Left renal pelvis (tissue), 4 donors: ENCODE measurements around the gene SRBD1. TPM values are rescaled to one million over a fixed set of nuclear protein-coding genes. Genes with fewer than 3 reads are reported as not detected.

ENCODE experiments used
- DNase-seq, 4 donors: peaks; one replicate each; pipeline ENCODE4 v3.0.0-alpha.2; 2013; ENCODE audit warnings: low read depth in 4 of 4, low spot score in 3 of 4
- polyA plus RNA-seq, 4 donors: library from polyadenylated mRNA; unstranded; fragments of 120-200 nt; gene quantifications; one replicate each; pipeline ENCODE4 v1.2.1, GENCODE V29; 2013; ENCODE audit not compliant: insufficient read length in 4 of 4

Gene SRBD1, protein sequence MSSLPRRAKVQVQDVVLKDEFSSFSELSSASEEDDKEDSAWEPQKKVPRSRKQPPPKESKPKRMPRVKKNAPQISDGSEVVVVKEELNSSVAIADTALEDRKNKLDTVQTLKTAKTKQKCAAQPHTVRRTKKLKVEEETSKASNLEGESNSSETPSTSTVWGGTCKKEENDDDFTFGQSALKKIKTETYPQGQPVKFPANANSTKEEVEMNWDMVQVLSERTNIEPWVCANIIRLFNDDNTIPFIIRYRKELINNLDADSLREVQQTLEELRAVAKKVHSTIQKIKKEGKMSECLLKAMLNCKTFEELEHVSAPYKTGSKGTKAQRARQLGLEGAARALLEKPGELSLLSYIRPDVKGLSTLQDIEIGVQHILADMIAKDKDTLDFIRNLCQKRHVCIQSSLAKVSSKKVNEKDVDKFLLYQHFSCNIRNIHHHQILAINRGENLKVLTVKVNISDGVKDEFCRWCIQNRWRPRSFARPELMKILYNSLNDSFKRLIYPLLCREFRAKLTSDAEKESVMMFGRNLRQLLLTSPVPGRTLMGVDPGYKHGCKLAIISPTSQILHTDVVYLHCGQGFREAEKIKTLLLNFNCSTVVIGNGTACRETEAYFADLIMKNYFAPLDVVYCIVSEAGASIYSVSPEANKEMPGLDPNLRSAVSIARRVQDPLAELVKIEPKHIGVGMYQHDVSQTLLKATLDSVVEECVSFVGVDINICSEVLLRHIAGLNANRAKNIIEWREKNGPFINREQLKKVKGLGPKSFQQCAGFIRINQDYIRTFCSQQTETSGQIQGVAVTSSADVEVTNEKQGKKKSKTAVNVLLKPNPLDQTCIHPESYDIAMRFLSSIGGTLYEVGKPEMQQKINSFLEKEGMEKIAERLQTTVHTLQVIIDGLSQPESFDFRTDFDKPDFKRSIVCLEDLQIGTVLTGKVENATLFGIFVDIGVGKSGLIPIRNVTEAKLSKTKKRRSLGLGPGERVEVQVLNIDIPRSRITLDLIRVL
- polyA plus RNA-seq: 10 to 100 TPM; 21.3 to 29.2 (median 23.8) TPM

DNA sequence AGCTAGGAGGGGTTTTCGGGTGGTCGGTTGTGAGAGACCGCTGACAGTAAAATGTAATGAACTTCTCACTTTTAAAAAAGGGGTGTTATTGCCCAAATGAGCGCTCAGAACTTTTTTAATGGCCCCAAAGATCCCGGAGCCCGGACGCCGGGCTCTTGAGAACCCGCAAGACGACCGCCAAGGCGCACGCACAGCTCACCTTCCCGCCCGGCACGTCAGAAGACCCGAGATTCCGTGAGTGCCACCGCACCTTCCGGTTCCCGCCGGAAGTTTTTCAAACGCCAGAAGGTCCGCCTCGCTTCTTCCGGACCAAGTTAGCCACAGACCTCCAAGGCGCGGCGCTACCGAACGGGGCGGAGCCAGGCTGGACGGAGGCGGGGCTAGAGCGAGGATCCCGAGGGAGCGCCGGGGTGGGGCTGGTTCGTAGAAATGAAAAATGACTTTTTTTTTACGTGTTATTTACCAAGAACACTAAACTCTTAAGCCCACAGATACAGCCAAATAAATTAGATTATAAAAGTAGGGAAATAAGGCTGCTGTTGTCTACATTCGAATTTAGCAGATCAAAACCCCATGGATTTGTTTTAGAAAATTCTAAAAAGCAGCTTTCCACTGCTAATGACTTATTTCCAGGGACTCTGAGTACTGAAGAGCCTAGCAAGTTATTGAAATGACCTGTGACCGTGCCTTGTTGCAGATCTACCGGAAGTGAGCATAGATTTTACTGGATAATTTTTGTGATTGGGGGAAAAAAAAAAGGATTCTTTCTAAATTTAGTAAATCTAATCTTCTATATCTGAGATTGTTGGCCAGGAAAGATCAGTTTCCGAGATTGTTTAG is at the start of gene SRBD1:
TSS of gene SRBD1 (minus strand) at position 248 of the 840 bp plus-strand sequence. CDS start 5,826 bp downstream, outside the sequence.
- DNase-seq: peak; percentile 80 to 88 (median 86)

- DNase-seq: no peak
Measured at GRCh38 chr2:45654250-45654649, 43.2 kb upstream of the SRBD1 start.

DNA sequence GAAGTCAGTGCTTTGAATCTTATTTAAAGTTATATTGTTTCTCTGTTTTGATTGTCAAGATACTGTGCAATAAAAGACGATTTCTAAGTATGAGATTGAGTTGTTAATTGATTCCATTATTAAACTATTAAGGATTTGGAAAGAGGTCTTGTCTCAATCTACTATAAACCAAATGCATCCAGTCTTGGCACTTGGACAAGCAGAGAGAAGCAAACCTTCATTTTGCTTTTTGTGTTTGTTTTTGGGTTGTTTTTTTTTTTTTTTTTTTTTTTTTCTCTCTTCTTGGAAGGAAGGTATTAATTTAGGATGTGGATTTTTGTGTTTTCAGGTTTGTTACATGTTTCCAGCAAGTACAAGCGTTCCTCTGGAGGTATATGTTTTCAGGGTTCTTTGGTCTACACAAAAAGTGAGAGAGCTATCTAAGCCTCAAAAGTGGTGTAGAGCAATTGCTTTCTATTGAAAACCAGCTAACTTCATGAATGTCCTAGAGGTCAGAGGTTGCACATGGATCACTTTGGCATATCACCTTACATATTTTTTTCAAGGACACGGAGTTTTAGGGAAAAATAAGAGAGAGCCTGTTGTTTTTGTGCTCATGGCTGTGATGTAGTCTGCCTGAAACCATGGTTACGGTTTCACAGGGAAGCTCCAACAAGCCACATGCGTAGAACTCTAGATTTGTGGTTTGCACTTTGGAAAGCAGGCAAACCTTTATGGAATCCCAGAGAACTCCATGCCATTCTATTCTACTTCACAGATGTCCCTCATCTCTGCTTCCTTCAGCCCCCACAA is 42.3 kb upstream of the SRBD1 start:
- DNase-seq: no peak

DNA sequence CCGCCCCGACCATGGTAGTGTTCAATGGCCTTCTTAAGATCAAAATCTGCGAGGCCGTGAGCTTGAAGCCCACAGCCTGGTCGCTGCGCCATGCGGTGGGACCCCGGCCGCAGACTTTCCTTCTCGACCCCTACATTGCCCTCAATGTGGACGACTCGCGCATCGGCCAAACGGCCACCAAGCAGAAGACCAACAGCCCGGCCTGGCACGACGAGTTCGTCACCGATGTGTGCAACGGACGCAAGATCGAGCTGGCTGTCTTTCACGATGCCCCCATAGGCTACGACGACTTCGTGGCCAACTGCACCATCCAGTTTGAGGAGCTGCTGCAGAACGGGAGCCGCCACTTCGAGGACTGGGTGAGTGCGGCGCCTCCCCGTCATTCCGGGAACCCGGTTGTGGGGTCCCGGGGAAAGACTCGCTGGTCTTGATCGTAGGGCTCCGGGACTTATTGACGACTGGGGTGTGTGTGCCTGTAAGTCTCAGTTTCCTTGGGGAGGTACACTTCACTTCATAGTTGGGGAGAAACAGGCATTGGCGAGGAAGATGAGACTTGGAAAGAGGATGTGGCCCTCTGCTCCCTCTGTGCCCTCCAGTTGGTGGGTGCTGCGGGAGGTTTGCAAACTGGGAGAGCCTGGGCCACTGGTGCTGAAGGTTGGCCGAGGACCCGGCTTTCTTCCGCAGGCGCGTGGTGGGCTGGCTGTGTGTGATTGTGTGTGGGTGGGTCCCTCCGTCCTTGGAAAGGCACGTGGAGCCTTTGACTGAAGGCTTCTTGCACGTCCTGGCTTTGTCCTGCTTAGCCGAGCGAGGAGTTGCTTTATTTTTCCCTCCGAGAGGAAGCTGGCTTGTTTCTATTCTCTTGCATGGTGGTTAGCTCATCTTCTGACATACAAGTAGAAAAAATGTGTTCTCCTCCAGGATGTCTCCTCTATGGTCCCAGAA is 41.3 kb upstream of the SRBD1 start:
- no peak for DNase-seq

- no peak for DNase-seq
Measured at GRCh38 chr2:45651415-45652089, 40.5 kb upstream of the SRBD1 start, which contains the start of gene PRKCE. PRKCE (plus strand) TSS chr2:45651675.

- DNase-seq: peak; percentile 90 to 94 (median 92)
Measured at GRCh38 chr2:45650851-45651414, 39.9 kb upstream of the SRBD1 start.

DNA sequence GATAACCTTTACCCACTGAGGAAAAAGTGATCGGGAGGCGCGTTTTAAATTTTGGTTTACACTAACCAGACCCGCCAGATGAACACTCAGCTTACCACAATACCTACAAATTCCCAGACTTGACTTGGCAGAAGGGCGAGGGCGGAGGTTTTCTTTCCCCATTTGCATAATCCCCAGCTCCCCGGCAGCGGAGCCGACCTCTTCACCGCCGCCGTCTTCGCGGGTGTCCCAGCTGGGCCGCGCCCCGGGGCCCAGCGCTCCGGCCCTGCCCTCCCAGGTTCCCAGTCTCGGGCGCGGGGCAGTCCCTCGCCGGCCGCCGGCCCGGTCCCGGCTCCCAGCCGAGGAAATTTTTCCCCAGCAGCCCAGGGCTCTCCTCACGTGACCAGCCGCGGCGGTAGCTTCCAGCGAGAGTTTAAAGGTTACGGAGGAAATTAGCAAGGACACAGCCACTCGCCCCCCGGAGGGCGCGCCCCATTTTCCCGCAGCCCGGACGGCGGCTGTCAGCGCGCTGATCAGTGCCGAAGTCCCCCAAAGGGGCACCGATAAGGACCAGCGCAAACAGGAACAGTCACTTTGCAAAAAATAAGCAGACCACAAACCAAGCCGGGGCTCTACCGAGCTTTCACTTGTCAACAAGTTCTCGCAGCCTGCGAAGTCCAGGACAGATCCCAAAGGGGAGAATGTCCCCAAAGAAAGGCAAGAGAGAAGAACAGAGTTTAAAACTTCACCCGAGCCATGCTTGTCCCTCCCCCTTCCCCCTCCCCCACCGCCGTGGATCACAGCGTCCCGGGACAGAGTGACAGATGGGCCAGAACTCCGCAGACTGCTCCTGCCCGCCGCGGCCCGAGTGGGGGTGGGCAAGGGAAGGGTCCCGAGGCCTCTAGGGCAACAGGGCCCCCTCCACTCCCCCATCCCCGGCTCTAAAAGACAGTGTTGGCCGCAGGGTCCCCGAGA is 39.1 kb upstream of the SRBD1 start:
- peak in 1 of 4 donors; percentile 60 for DNase-seq

DNA sequence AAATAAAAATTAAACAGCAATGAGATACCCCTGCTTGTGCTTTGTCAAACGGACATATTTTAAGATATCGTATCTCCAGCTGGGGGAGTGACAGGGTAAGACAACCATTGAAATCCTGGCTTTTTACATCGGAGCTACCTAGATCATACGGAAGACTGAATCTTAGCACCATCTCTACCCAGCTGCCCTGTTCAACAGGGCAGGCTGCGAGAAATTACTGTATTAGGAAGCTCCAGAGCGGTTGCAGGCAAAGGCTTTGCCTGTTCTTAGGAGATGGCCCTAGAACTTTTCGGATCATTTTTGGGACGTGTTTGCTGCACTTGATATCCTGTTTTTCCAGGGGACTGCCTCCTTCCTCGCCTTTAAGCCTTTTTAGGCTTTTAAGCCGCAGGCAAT is 38.4 kb upstream of the SRBD1 start:
- no peak for DNase-seq

- no peak for DNase-seq
Measured at GRCh38 chr2:45648636-45649035, 37.6 kb upstream of the SRBD1 start.

DNA sequence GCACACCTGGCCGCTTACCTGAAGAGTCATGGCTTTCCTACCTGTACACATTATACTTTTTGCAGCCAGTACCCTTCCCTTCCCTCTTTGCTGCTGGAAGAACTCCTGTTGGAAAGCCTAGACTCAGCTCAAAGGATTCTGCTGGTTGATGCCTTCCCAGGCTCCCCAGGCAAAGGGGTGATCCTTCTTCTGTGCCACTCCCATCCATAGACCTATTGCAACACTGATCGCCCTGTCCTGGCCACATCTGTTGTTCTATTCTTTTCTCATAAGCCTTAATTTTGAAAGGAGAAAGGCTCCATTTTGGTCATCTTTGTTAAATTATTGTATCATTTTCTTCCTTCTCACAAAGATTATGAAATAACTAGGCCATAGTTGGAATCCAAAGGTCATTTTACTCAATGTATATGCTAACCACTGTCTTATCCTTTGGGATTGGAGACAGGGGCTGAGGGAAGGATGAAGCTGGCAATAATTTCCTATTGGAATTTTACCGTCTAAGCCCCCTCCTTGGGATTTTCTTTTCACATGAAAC is 37.0 kb upstream of the SRBD1 start:
- no peak for DNase-seq

GRCh38 chr2:45647356-45647755 is 36.3 kb upstream of the SRBD1 start:
- peak in 1 of 4 donors; percentile 25 for DNase-seq

GRCh38 chr2:45646289-45646688 is 35.2 kb upstream of the SRBD1 start:
- DNase-seq: no peak

DNA sequence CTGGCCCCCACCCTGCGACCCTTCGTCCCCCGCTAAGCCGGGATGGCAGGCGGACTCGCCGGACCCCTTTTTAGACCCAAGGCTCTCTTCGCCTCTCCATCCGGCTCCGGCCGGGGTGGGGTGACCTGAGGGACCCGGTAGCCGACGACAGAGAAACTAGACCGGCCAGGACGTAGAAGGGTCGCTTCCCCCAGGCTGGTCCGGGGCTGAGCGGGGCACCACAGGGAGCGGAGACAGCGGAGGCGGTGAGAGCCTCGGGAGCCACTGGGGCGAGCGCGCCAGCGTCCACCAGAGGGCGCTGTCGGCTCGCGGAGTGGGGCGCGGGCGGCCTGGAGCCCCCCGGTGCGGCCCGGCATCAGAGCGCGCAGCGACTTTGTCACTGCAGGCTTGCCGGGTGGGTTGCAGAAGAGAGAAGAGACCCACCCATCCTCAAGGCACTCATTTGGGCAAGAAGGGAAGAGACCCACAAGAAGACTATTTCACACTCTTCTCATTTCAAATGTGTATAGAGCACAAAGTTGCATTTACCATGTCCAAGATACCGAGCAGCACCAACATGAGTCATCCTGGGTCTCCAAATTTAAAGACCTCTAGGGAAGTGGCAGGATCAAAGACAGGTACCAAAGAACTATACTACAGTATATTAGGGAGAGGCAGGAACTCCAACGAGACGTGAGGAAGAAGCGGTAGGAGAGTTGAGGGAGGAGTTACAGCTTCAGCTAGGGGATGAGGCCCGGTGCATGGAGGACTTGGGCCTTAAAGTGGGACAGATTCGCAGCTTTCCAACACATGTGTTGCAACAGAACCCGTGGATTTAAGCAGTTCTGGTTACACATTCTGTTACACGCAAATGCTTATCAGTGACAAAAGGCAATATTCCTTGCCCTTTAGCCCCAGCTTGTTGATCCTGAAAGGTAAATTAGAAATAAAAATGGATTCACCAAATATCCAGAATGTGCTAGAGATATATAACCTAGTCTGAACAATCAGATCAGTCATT is 32.8 kb upstream of the SRBD1 start:
- peak in 2 of 4 donors; percentile 51 to 54 for DNase-seq

DNA sequence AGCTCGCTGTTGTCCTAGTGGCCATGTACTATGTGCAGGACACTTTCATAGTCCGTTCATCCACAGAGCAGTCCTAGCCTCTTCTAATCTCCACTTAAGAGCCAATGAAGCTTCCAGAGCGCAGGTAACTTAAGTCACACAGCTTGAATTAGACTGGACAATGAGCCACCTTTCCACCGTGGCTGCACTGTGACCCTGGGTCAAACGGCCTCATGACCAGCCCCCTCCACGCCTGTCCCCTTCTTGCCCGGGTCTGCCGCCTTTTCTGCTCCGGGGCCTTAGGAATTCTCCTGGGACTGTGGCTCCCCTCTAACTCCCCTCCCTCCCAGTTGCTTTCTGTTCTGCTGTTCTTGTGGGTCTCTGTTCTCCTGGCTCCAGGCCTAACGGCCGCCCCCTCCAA is 32.0 kb upstream of the SRBD1 start:
- DNase-seq: no peak

DNA sequence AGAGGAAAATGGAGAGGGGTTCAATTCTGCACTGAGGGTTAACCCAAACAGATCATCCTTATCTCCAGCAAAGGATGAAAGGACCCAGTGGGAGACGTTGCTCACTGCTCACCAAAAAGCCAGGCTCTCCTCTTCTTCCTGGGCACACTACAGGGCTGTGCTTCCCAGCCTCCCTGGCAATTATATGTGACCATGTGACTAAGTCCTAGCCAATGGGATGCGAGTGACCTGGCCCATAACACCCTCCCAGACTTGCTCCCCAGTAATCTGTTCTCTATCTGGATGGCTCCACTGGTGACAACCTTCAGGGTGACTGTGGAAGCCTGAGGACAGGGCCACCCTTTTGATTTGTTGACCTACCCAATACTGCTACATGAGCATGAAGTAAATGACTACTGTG is 29.5 kb upstream of the SRBD1 start:
- DNase-seq: no peak
